B cell (primary cell): ENCODE measurements around the gene KMT2D. TPM values are rescaled to one million over a fixed set of nuclear protein-coding genes. Genes with fewer than 3 reads are reported as not detected.

Source experiments
- ATAC-seq: fragments of 200-7000 bp; cut with Tn5 transposase; one replicate; pipeline ENCODE4 v1.10.0; 2021; ENCODE audit warnings: low read depth, mild to moderate bottlenecking, moderate number of reproducible peaks, moderate library complexity
- CTCF ChIA-PET: fragments of 350-600 bp; sonication (Branson Sonifier 250); formaldehyde crosslinking; loops from one replicate; lab custom pipeline; 2021; ENCODE audit warnings: antibody characterized with exemption, inconsistent platforms; lab: Charles Lee
- POLR2A ChIA-PET: fragments of 350-600 bp; sonication (Branson Sonifier 250); formaldehyde crosslinking; loops from one replicate; lab custom pipeline; 2021; ENCODE audit warnings: antibody characterized with exemption; lab: Charles Lee
- DNase-seq: peaks from one replicate; pipeline ENCODE4 v3.0.0; 2013
- H2AFZ ChIP-seq: 2 replicates; pipeline ENCODE4 v1.6.1; 2012; ENCODE audit warnings: mild to moderate bottlenecking, low read depth, low read length; ENCODE audit not compliant: insufficient read depth, poor library complexity, severe bottlenecking
- H3K27ac ChIP-seq, 2 donors: 1 replicate in 1 of 2; 2 replicates in 1 of 2; pipeline ENCODE4 v1.5.1; 2012 to 2013; ENCODE audit warnings: low read length in 2 of 2, mild to moderate bottlenecking in 2 of 2, moderate library complexity in 1 of 2
- H3K27me3 ChIP-seq, 4 experiments: fragments of 200-600 bp in 1 of 4; sonication (generic) in 1 of 4; replicated peaks in 1 of 4; 1 replicate in 2 of 4; 2 replicates in 2 of 4; pipeline versions ENCODE4 v1.6.1 to v1.7.0; 2013 to 2016; ENCODE audit warnings: low read length in 3 of 4, mild to moderate bottlenecking in 2 of 4, mixed read lengths in 1 of 4, moderate library complexity in 1 of 4; ENCODE audit not compliant: insufficient read depth in 4 of 4, control insufficient read depth in 3 of 4; ENCODE audit errors: control extremely low read depth in 1 of 4
- H3K36me3 ChIP-seq, 2 experiments: replicated peaks in 1 of 2; 1 replicate in 1 of 2; 2 replicates in 1 of 2; pipeline versions ENCODE4 v1.6.1 to v1.7.1; 2013; ENCODE audit warnings: low read length in 1 of 2; ENCODE audit not compliant: insufficient read depth in 2 of 2, control insufficient read depth in 1 of 2; ENCODE audit errors: control extremely low read depth in 1 of 2, extremely low read depth in 1 of 2
- H3K4me1 ChIP-seq, 2 donors: fragments of 200-600 bp in 1 of 2; sonication (generic) in 1 of 2; 1 replicate in 1 of 2; 2 replicates in 1 of 2; pipeline versions ENCODE4 v1.5.1 to v1.6.1; 2013 to 2017; ENCODE audit warnings: low read length in 2 of 2; ENCODE audit not compliant: control insufficient read depth in 2 of 2, insufficient read depth in 2 of 2
- H3K4me2 ChIP-seq: replicated peaks from 2 replicates; pipeline ENCODE3; 2012; ENCODE audit warnings: mild to moderate bottlenecking, low read depth, low read length; ENCODE audit not compliant: poor library complexity, severe bottlenecking
- H3K4me3 ChIP-seq, 5 experiments: fragments of 200-600 bp in 1 of 5; sonication (generic) in 1 of 5; 1 replicate in 3 of 5; 2 replicates in 2 of 5; pipeline versions ENCODE4 v1.5.1 to v1.7.0; 2011 to 2016; ENCODE audit warnings: low read length in 4 of 5, mild to moderate bottlenecking in 4 of 5, low read depth in 2 of 5, control low read depth in 1 of 5, moderate library complexity in 1 of 5; ENCODE audit not compliant: insufficient read depth in 1 of 5; ENCODE audit errors: control extremely low read depth in 1 of 5, extremely low read depth in 1 of 5
- H3K79me2 ChIP-seq: fragments of 200-600 bp; sonication (generic); one replicate; pipeline ENCODE4 v1.6.0; 2016; ENCODE audit warnings: low read length; ENCODE audit not compliant: control insufficient read depth, insufficient read depth
- H3K9ac ChIP-seq: fragments of 200-600 bp; sonication (generic); 2 replicates; pipeline ENCODE4 v1.6.1; 2017; ENCODE audit warnings: mild to moderate bottlenecking, low read length, moderate library complexity
- H3K9me3 ChIP-seq, 3 donors: one replicate each; pipeline versions ENCODE4 v1.6.1 to v1.7.1; 2013; ENCODE audit warnings: low read length in 2 of 3; ENCODE audit not compliant: control insufficient read depth in 2 of 3, insufficient read depth in 1 of 3; ENCODE audit errors: control extremely low read depth in 1 of 3
- H4K20me1 ChIP-seq: 2 replicates; pipeline ENCODE4 v1.6.0; 2012; ENCODE audit warnings: mild to moderate bottlenecking, low read length; ENCODE audit not compliant: insufficient read depth, control insufficient read depth, poor library complexity, severe bottlenecking
- H3K27ac Mint-ChIP-seq: one replicate; pipeline ENCODE4 v1.8.0; 2021; ENCODE audit warnings: mixed read lengths
- H3K27me3 Mint-ChIP-seq: one replicate; pipeline ENCODE4 v1.8.0; 2021; ENCODE audit warnings: mixed read lengths
- H3K4me1 Mint-ChIP-seq: one replicate; pipeline ENCODE4 v1.8.0; 2021; ENCODE audit warnings: mixed read lengths
- H3K4me3 Mint-ChIP-seq: one replicate; pipeline ENCODE4 v1.8.0; 2021; ENCODE audit warnings: mixed read lengths
- H3K9me3 Mint-ChIP-seq: one replicate; pipeline ENCODE4 v1.8.0; 2022; ENCODE audit warnings: mixed read lengths; ENCODE audit not compliant: insufficient read depth
- CTCF ChIP-seq: fragments of 200-600 bp; IDR thresholded peaks from one replicate; pipeline ENCODE4 v1.8.0; 2022; ENCODE audit warnings: antibody characterized with exemption, mild to moderate bottlenecking
- EZH2 ChIP-seq: IDR thresholded peaks from 2 replicates; pipeline ENCODE4 v1.6.1; 2012; ENCODE audit warnings: borderline replicate concordance, low read depth, mild to moderate bottlenecking, moderate library complexity, low read length; ENCODE audit not compliant: insufficient read depth, poor library complexity, severe bottlenecking
- WGBS: methylation state at CpG from one replicate; pipeline ENCODE4 v1.1.5; 2013; ENCODE audit warnings: missing lambda C conversion rate; ENCODE audit not compliant: insufficient coverage; 5-methylcytosine and 5-hydroxymethylcytosine counted together
- intact Hi-C: fragments of 100-400 bp; cut with micrococcal nuclease; formaldehyde crosslinking; loops from one replicate; pipeline ENCODE4 v1.10.0; 2022
- polyA plus RNA-seq: library from polyadenylated mRNA; depleted of rRNA; stranded (reverse); fragments of >200 nt; gene quantifications from 2 replicates; pipeline ENCODE4 v1.2.3, GENCODE V29; 2012
- total RNA-seq, 2 donors: library from RNA; stranded (reverse); fragments of 120-200 nt in 1 of 2; gene quantifications; 1 replicate in 1 of 2; 2 replicates in 1 of 2; pipeline versions ENCODE4 v1.2.3 to v1.2.4, GENCODE V29; 2013 to 2022

KMT2D gene
- total and polyA plus RNA-seq, 2 donors (not counting 1 experiment from before 2014, with no cell fraction given): 64.0 to 179 TPM

DNA sequence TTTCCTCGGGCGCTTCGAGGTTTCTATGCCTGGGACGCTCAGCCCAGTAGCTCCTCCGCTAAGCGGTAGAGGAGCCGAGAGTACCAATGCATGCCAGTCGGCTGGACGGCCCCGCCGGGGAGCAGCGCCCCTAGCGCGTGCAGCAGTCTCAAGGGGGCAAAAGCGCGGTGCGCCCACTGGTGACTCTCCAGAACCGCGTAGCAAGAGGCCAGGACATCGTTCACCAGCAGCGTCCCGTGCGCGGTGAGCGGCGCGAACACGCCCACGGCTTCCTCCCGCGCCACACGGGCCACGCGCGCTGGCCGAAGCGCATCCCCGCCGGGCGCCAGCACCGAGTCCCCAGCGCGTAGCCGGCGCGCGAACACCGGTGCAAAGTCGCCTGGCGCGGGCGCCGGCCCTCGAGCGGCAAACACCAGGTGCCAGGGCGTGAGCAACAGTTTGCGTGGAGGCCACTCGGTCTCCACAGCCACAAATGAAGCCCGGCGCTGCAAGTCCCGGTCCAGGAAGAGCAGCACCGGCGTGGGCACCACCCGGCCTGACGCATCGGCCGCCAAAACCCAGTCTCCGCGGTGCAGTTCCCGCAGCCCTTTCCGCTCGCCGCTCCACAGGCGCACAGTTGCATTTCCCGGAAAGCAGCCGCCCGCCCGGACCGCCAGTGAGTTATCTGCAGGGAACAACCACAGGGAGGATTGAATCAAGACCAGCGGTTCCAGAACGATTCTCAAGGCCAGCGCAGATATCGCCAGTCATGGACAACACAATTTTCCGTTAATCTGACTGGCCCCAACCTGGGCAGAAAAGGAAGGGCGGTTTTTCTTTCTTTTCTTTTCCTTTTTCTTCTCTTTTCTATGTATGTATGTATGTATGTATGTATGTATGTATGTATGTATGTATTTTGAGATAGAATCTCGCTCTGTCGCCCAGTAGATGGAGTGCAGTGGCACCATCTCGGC lies 29.5 kb upstream of the KMT2D start:
- H3K36me3 ChIP-seq: no peaks in the 10 kb centered on the region
- H3K4me2 ChIP-seq: peak overlapping the region; percentile 90
- TF ChIP-seq EZH2: peak; percentile 82
- TF ChIP-seq CTCF: peak; percentile 31
- 1% methylated on average over 85 of the region's 88 CpGs for WGBS
- H3K4me3 ChIP-seq: peak overlapping the region; percentile 3 to 47 (median 28)
- H3K9ac ChIP-seq: peak overlapping the region; percentile 59
- ChIA-PET POLR2A (interaction anchor here (0.9 to 1.9 kb wide), 3 partner anchors 26 to 98 kb away, joined by 3 to 8 read pairs (median 4); partner anchors contain the start of gene TUBA1B), CTCF (interaction anchor here (0.6 to 11.5 kb wide), 11 partner anchors 10 to 145 kb away, joined by 3 to 199 read pairs (median 18); partner anchors contain the start of genes DHH, LMBR1L, RHEBL1 and TUBA1A)
- H3K9me3 Mint-ChIP-seq: no peaks in the 10 kb centered on the region
- peak; percentile 75 for DNase-seq
- H3K9me3 ChIP-seq: peaks cover 0 to 27% (median 0%) of the 10 kb centered on the region in 3 donors
- peaks cover 0 to 74% (median 49%) of the 10 kb centered on the region in 4 experiments for H3K27me3 ChIP-seq
- ATAC-seq: peak; percentile 28
- H3K27ac Mint-ChIP-seq: peak overlapping the region; percentile 54
- peaks cover 15% of the 10 kb centered on the region for H4K20me1 ChIP-seq
- peaks cover 53% of the 10 kb centered on the region for H3K4me1 Mint-ChIP-seq
- peak overlapping the region; percentile 79 for H3K4me3 Mint-ChIP-seq
- peaks cover 62 to 64% of the 10 kb centered on the region in 2 donors for H3K4me1 ChIP-seq
- no peak overlapping the region for H3K27ac ChIP-seq
- intact Hi-C loops: loop anchor here (10.0 kb wide), 1 partner anchor 255 kb away; the partner anchor contains the start of gene DNAJC22
- peak overlapping the region; percentile 66 for H2AFZ ChIP-seq
- H3K27me3 Mint-ChIP-seq: peaks cover 51% of the 10 kb centered on the region
- H3K79me2 ChIP-seq: no peaks in the 10 kb centered on the region
